Measurements from ENCODE around the gene PPP1R12A. TPM values are rescaled to one million over a fixed set of nuclear protein-coding genes. Genes with fewer than 3 reads are reported as not detected.

The PPP1R12A gene
- total RNA-seq, 3 donors from 2014 or later = 64.8 to 137 (median 134) TPM

DNA sequence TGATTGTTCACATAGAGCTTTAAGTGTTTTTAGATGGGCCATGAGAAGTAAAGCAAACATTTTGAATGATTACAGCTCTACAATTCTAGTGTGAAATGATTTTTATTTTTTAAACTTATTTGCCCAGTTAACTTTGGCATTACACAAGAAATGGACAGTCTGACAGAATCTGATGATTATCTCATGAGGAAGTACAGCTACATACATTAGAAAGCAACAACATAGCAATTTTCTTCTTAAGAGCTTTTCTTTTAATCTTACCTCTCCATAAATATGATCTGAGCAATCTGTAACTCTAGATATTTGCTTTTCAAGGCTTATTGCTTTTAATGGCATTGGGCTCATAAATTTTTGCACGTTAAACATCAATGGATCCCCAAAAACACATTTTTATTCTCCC is 26.5 kb upstream of the PPP1R12A start:
- Histone ChIP-seq H3K27me3 (no peaks in the 10 kb centered on the region), H3K27ac (no peak overlapping the region), H3K9me3 (no peaks in the 10 kb centered on the region), H3K36me3 (no peaks in the 10 kb centered on the region), H3K4me3 (no peak overlapping the region), H3K4me1 (no peaks in the 10 kb centered on the region)
- intact Hi-C loops (cut with DNase I; ENCODE audit: low total_unique reads) = loop anchor here (5.0 kb wide), 1 partner anchor 596 kb away; no protein-coding TSS in a partner anchor
- no peak for DNase-seq (ENCODE audit: low spot score in 2 of 2)
- TF ChIP-seq, protein P1, sequence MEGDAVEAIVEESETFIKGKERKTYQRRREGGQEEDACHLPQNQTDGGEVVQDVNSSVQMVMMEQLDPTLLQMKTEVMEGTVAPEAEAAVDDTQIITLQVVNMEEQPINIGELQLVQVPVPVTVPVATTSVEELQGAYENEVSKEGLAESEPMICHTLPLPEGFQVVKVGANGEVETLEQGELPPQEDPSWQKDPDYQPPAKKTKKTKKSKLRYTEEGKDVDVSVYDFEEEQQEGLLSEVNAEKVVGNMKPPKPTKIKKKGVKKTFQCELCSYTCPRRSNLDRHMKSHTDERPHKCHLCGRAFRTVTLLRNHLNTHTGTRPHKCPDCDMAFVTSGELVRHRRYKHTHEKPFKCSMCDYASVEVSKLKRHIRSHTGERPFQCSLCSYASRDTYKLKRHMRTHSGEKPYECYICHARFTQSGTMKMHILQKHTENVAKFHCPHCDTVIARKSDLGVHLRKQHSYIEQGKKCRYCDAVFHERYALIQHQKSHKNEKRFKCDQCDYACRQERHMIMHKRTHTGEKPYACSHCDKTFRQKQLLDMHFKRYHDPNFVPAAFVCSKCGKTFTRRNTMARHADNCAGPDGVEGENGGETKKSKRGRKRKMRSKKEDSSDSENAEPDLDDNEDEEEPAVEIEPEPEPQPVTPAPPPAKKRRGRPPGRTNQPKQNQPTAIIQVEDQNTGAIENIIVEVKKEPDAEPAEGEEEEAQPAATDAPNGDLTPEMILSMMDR (IDR thresholded peaks at IDR 0.05) = no peak
- no peak for TF ChIP-seq POLR2A (IDR thresholded peaks at IDR 0.05)
- TF ChIP-seq POLR2AphosphoS5 (IDR thresholded peaks at IDR 0.05) = no peak

DNA sequence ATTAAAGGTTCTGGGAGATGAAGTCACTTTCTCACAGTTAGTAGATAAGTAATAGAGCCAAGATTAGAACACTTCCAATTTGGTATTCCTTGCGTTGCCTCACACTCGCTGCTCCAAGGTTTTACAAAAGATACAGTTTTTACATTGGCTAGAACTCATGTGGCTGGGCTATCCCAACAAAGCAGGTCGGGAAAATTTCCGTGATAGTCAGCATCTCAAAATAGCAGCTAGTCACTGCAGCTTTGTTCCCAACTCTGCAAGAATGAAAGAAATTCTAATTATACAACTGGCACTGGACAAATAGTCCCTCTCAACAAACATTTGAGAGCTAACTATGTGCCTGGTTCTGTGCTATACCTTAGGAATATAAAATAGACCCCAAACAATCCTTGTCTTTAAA is 24.6 kb upstream of the PPP1R12A start:
- Histone ChIP-seq H3K27ac (no peak overlapping the region), H3K36me3 (no peaks in the 10 kb centered on the region), H3K9me3 (peaks cover 0 to 6% of the 10 kb centered on the region in 2 donors), H3K4me3 (no peak overlapping the region), H3K4me1 (no peaks in the 10 kb centered on the region), H3K27me3 (no peaks in the 10 kb centered on the region)
- no peak for DNase-seq (ENCODE audit: low spot score in 2 of 2)
- intact Hi-C loops (cut with DNase I; ENCODE audit: low total_unique reads) = no loop called here
- TF ChIP-seq, protein P1 (IDR thresholded peaks at IDR 0.05) = no peak
- no peak for TF ChIP-seq POLR2A (IDR thresholded peaks at IDR 0.05)
- TF ChIP-seq POLR2AphosphoS5 (IDR thresholded peaks at IDR 0.05) = no peak

DNA sequence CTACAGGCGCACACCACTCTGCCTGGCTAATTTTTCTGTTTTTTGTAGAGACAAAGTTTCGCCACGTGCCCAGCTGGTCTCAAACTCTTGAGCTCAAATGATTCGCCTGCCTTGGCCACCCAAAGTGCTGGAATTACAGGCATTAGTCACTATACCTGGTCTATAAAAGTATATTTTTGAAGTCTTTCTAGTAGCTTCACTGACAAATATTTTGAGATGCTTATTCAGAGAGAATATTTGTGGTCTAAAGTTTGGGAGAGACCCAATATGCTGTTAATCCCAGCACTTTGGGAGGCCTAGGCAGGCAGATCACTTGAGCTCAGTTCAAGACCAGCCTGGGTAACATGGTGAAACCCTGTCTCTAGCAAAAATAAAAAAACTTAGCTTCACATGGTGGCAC is 22.0 kb upstream of the PPP1R12A start:
- no peaks in the 10 kb centered on the region for H3K36me3 ChIP-seq
- H3K27me3 ChIP-seq = no peaks in the 10 kb centered on the region
- no peak overlapping the region for H3K4me3 ChIP-seq
- peaks cover 0 to 10% of the 10 kb centered on the region in 2 donors for H3K9me3 ChIP-seq
- DNase-seq (ENCODE audit: low spot score in 2 of 2) = no peak
- H3K27ac ChIP-seq = no peak overlapping the region
- H3K4me1 ChIP-seq = no peaks in the 10 kb centered on the region
- TF ChIP-seq POLR2AphosphoS5 (IDR thresholded peaks at IDR 0.05) (no peak), POLR2A (IDR thresholded peaks at IDR 0.05) (no peak)
- TF ChIP-seq, protein P1 (IDR thresholded peaks at IDR 0.05) = no peak
- intact Hi-C loops (cut with DNase I; ENCODE audit: low total_unique reads) = no loop called here

DNA sequence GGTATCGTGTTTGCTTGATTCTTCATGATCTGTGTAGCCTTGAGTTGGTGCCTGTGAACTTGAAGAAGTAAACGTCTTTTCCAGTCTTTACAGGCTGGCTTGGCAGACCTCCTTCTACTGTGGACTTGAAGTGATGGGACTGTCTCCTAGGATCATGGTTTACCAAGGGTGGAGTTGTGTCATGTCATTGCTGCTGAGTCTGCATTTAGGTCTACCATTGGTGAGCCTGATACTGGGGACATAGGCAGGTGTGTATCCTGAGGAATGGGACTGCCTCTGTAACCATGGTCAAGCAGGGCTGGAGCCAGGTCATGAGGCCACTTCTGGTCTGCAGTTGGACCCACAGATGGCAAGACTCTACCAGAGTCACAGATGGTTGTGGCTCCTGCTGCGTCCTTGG is 20.7 kb upstream of the PPP1R12A start:
- H3K27me3 ChIP-seq = no peaks in the 10 kb centered on the region
- no peaks in the 10 kb centered on the region for H3K36me3 ChIP-seq
- no peaks in the 10 kb centered on the region for H3K4me1 ChIP-seq
- TF ChIP-seq, protein P1 (IDR thresholded peaks at IDR 0.05) = no peak
- TF ChIP-seq POLR2AphosphoS5 (IDR thresholded peaks at IDR 0.05) (no peak), POLR2A (IDR thresholded peaks at IDR 0.05) (no peak)
- peaks cover 0 to 10% of the 10 kb centered on the region in 2 donors for H3K9me3 ChIP-seq
- no peak overlapping the region for H3K27ac ChIP-seq
- H3K4me3 ChIP-seq = no peak overlapping the region
- intact Hi-C loops (cut with DNase I; ENCODE audit: low total_unique reads) = no loop called here
- DNase-seq (ENCODE audit: low spot score in 2 of 2) = no peak

DNA sequence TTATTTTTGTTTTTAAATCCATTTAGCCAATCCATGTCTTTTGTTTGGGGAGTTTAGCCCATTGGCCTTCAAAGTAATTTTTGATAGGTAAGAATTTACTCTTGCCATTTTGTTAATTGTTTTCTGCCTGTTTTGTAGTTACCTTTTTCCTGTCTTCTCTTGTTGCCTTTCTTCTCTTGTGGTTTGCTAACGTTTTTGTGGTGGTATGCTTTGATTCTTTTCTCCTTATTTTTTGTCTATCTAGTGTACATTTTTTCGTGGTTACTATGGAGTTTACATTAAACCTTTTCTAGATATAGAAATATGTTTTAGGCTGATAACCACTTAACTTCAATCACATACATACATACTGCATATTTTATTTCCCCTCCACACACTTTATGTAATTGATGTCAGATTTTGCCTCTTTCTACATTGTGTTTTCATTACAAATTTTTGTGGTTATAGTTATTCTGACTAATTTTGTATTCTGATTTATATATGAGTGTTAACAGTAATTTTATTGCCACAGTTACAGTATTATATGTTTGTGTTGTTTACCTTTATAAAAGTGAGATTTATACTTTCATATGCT is 19.2 kb upstream of the PPP1R12A start:
- intact Hi-C loops (cut with DNase I; ENCODE audit: low total_unique reads) = no loop called here
- H3K9me3 ChIP-seq = peaks cover 0 to 10% of the 10 kb centered on the region in 2 donors
- no peaks in the 10 kb centered on the region for H3K27me3 ChIP-seq
- H3K4me1 ChIP-seq = no peaks in the 10 kb centered on the region
- no peaks in the 10 kb centered on the region for H3K36me3 ChIP-seq
- no peak for DNase-seq (ENCODE audit: low spot score in 2 of 2)
- no peak overlapping the region for H3K27ac ChIP-seq
- H3K4me3 ChIP-seq = no peak overlapping the region
- TF ChIP-seq POLR2A (IDR thresholded peaks at IDR 0.05) (no peak), POLR2AphosphoS5 (IDR thresholded peaks at IDR 0.05) (no peak)
- TF ChIP-seq, protein P1 (IDR thresholded peaks at IDR 0.05) = no peak

Data from breast epithelium (tissue), 4 donors.